ENCODE results near the gene LRRC59.

Gene LRRC59

DNA sequence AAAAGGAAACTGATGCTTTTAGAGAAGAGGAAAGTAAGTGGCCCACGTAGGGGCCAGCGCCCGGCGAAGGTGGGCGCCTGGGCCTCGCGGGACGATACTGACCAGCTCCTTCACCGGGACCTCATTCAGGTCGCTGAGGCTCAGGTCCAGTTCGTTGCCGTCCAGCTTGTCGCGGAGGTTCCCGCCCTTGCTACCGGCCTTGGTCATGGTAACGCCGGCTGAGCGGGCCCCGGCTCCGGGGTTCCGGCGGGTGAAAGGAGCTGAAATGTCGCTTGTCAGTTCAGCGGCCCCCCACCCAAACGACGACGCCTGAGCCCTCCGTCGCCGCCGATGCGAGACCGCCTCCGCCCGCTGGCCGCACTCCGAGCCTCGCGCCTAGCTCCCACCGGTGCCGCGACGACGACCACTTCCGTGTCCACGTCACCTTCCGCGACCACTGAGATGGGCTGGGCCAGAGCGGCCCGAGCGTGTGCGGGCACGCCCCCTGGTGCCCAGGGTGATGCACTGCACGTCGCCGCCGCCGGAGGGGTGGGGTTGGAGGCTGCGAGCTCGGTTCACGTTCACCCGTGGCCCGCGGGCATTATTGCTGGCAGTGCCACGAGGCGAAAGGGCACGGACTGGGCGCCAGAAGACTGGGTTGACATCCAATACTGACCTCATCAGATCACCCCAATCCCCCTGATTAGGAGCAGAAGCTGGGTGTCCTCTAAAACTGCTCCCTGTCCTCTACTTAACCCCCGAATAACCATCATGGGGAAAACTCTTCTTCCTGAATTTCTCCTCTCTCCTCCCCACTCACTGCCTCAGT lies at the start of gene LRRC59:
LRRC59 (minus strand) TSS at position 413 of the 808 bp plus-strand sequence; CDS start at position 207, 206 bp downstream.
- H3K27me3 Mint-ChIP-seq (ENCODE audit: low read depth), result no peaks in the 10 kb centered on the region
- H3K27ac Mint-ChIP-seq, result peak within 1 kb of the TSS; percentile 98
- peak; percentile 92 for DNase-seq (ENCODE audit: low spot score)
- H3K9me3 Mint-ChIP-seq, result peaks cover 8% of the 10 kb centered on the region
- H3K4me3 Mint-ChIP-seq, result peak within 1 kb of the TSS; percentile 100
- peaks cover 20% of the 10 kb centered on the region for H3K4me1 Mint-ChIP-seq (ENCODE audit: low read depth)
- H3K36me3 Mint-ChIP-seq (ENCODE audit: low read depth), result peaks cover 33% of the 10 kb centered on the region

GRCh38 chr17:50445730-50446325 lies 48.5 kb upstream of the LRRC59 start:
- H3K27ac Mint-ChIP-seq, result no peak overlapping the region
- H3K4me1 Mint-ChIP-seq (ENCODE audit: low read depth), result no peaks in the 10 kb centered on the region
- no peaks in the 10 kb centered on the region for H3K9me3 Mint-ChIP-seq
- H3K4me3 Mint-ChIP-seq, result no peak overlapping the region
- H3K36me3 Mint-ChIP-seq (ENCODE audit: low read depth), result no peaks in the 10 kb centered on the region
- no peaks in the 10 kb centered on the region for H3K27me3 Mint-ChIP-seq (ENCODE audit: low read depth)
- no peak for DNase-seq (ENCODE audit: low spot score)

DNA sequence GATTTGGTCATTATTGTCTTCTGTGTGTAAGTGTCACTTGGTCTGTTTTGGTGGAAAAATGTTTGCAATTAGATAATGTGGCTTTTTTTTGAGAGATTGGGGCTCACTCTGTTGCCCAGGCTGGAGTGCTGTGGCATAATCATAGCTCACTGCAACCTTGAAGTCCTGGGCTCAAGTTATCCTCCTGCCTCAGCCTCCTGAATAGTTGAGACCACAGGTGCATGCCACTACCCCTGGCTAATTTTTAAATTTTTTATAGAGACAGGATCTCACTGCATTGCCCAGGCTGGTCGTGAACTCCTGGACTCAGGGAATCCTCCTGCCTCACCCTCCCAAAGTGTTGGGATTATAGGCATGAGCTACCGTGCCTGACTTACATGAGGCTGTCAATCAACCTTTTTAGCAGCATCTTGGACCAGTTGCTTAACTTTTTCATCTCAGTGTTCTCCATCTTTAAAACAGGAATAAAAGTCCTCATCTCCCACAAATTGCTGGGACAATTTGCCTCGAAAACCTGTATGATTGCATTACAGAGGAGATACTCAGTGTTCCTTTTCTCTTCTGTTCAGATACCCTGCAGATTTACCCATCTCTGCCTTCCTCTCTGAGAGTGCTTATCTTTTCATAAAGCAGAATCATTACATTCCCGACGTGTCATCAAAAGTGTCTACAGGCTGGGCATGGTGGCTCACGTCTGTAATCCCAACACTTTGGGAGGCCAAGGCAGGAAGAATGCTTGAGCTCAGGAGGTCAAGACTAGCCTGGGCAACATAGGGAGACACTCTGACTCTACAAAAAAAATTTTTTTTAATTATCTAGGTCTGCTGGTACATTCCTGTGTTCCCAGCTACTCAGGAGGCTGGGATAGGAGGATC lies 47.8 kb upstream of the LRRC59 start:
- no peak for DNase-seq (ENCODE audit: low spot score)
- Mint-ChIP-seq H3K4me3 (no peak overlapping the region), H3K9me3 (no peaks in the 10 kb centered on the region), H3K27ac (no peak overlapping the region), H3K36me3 (ENCODE audit: low read depth) (no peaks in the 10 kb centered on the region), H3K4me1 (ENCODE audit: low read depth) (no peaks in the 10 kb centered on the region), H3K27me3 (ENCODE audit: low read depth) (no peaks in the 10 kb centered on the region)

- DNase-seq (ENCODE audit: low spot score), result no peak
- H3K9me3 Mint-ChIP-seq, result no peaks in the 10 kb centered on the region
- H3K4me3 Mint-ChIP-seq, result no peak overlapping the region
- no peaks in the 10 kb centered on the region for H3K36me3 Mint-ChIP-seq (ENCODE audit: low read depth)
- no peak overlapping the region for H3K27ac Mint-ChIP-seq
- H3K27me3 Mint-ChIP-seq (ENCODE audit: low read depth), result no peaks in the 10 kb centered on the region
- no peaks in the 10 kb centered on the region for H3K4me1 Mint-ChIP-seq (ENCODE audit: low read depth)
These were observed 46.2 kb upstream of the LRRC59 start for GRCh38 chr17:50443505-50443974.

DNA sequence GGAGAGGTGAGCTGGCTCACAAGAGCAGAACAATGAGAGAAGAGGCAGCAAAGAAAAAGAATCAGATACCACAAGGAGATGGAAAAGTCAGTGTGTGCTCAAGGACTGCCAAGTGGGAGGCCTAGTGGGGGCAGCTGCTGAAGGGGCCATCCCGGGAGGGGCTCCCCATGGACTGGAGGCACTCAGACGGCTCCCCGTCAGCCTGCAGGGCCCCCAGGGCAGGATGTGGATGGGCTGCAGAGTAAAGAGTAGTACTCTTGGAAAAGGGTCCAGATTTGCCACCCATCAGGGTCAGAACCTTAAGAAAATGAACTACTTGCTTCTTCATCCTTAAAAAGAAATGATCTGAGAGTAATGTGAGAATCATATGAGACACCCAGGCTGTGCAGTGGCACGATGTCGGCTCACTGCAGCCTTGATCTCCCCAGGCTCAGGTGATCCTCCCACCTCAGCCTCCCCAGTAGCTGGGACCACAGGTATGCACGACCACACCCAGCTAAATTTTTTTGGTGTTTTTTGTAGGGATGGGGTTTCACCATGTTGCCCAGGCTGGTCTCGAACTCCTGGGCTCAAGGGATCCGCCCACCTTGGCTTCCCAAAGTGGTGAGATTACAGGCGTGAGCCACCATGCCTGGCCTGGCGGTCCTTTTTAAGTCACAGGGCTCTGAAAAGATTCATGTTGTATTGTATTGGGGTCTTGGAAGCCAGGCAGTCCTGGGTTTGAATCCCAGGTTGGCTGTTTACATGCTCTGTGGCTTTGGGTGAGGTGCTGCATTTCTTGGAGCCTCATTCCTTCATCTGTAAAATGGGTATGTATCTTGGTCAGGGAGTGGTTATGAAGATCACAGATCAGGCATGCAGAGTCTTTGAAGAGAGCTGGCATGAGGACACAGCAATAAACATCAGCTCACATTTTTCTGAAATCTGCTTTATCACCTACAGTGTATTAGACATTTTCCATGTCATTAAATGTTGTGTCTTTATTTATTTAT lies 43.8 kb upstream of the LRRC59 start:
- no peak overlapping the region for H3K4me3 Mint-ChIP-seq
- no peaks in the 10 kb centered on the region for H3K4me1 Mint-ChIP-seq (ENCODE audit: low read depth)
- no peaks in the 10 kb centered on the region for H3K9me3 Mint-ChIP-seq
- no peak overlapping the region for H3K27ac Mint-ChIP-seq
- H3K27me3 Mint-ChIP-seq (ENCODE audit: low read depth), result no peaks in the 10 kb centered on the region
- no peak for DNase-seq (ENCODE audit: low spot score)
- no peaks in the 10 kb centered on the region for H3K36me3 Mint-ChIP-seq (ENCODE audit: low read depth)

DNA sequence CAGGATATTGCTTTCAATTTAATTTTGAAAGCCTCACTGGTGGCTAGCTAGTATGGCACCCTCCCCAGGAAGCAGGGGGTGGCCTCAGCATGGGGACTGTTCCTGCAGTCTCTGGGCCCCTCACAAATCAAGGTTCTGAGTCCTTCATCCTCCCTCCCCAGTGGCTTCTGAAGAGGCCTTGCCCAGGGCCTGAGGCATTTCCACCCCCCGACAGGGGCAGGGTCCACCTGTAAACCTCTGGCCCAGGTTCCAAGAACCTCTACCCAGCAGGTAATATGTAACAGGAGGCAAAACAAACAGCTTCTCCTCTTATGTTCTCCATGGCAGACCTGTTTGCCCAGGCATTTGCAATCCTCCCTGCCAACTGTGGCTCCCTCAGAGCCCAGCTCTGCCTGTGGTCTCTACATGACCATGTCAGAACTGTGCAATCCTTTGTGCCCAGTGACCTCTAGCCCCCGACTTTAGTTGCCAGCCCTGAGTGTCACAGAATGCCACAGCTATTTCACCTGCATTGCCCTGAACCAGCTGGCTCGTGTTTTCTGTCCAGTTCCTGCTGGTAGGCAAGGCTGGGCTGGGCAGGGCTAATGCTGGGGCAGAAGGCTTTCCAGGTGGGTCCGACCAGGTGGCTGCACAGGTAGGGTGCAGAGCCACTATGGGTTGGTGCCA lies 43.0 kb upstream of the LRRC59 start:
- H3K27ac Mint-ChIP-seq, result no peak overlapping the region
- DNase-seq (ENCODE audit: low spot score), result no peak
- no peaks in the 10 kb centered on the region for H3K4me1 Mint-ChIP-seq (ENCODE audit: low read depth)
- H3K9me3 Mint-ChIP-seq, result no peaks in the 10 kb centered on the region
- H3K27me3 Mint-ChIP-seq (ENCODE audit: low read depth), result no peaks in the 10 kb centered on the region
- H3K36me3 Mint-ChIP-seq (ENCODE audit: low read depth), result no peaks in the 10 kb centered on the region
- H3K4me3 Mint-ChIP-seq, result no peak overlapping the region

DNA sequence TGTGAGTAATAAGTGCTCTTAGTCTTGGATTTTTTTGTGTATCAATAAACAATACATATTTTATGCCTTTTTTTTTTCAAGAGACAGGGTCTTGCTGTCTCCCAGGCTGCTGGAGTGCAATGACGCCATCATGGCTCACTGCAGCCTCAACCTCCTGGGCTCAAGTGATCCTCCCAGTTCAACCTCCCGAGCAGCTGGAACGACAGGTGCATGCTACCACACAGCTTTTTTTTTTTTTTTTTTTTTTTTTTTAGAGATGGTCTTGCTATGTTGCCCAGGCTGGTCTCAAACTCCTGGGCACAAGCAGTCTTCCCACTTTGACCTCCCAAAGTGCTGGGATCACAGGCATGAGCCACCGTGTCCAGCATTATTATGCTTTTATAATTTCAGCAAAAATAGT lies 41.7 kb upstream of the LRRC59 start:
- Mint-ChIP-seq H3K4me1 (ENCODE audit: low read depth) (no peaks in the 10 kb centered on the region), H3K36me3 (ENCODE audit: low read depth) (peaks cover 1% of the 10 kb centered on the region), H3K27ac (no peak overlapping the region), H3K4me3 (no peak overlapping the region), H3K9me3 (no peaks in the 10 kb centered on the region), H3K27me3 (ENCODE audit: low read depth) (no peaks in the 10 kb centered on the region)
- DNase-seq (ENCODE audit: low spot score), result no peak

- no peak for DNase-seq (ENCODE audit: low spot score)
- H3K27me3 Mint-ChIP-seq (ENCODE audit: low read depth), result no peaks in the 10 kb centered on the region
- no peak overlapping the region for H3K27ac Mint-ChIP-seq
- no peaks in the 10 kb centered on the region for H3K4me1 Mint-ChIP-seq (ENCODE audit: low read depth)
- H3K9me3 Mint-ChIP-seq, result no peaks in the 10 kb centered on the region
- H3K4me3 Mint-ChIP-seq, result no peak overlapping the region
- H3K36me3 Mint-ChIP-seq (ENCODE audit: low read depth), result peaks cover 1% of the 10 kb centered on the region
These were observed 40.1 kb upstream of the LRRC59 start for GRCh38 chr17:50437409-50437808.

DNA sequence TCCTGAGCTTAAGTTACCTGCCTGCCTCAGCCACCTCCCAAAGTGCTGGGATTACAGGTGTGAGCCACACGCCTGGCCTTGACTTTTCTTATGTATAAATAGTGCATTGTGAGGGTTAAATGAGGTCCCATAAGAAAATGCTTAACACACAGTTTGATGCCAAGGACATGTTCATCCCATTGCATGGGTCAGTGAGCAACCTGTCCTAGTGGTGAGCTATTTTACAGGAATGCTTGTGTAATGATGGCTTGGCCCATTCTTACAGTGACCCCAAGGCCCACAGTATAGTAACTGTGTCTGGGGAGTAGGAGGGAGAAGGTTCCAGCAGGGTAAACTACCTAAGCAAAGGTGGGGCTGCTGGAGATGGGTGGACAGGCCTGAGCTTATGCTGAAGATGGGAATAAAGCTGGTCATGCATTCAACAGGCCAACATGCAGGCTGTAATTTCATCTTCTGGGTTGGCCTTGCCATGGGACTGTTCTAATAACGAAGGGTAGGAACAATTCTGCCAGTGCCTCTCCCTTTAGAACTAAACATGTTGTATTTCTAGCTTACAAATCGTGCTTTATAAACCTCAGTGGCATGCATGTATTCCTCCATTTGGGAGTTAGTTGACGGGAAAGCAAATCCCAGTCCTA lies 34.9 kb upstream of the LRRC59 start:
- Mint-ChIP-seq H3K4me1 (ENCODE audit: low read depth) (peaks cover 7% of the 10 kb centered on the region), H3K27ac (no peak overlapping the region), H3K36me3 (ENCODE audit: low read depth) (peaks cover 1% of the 10 kb centered on the region)

DNA sequence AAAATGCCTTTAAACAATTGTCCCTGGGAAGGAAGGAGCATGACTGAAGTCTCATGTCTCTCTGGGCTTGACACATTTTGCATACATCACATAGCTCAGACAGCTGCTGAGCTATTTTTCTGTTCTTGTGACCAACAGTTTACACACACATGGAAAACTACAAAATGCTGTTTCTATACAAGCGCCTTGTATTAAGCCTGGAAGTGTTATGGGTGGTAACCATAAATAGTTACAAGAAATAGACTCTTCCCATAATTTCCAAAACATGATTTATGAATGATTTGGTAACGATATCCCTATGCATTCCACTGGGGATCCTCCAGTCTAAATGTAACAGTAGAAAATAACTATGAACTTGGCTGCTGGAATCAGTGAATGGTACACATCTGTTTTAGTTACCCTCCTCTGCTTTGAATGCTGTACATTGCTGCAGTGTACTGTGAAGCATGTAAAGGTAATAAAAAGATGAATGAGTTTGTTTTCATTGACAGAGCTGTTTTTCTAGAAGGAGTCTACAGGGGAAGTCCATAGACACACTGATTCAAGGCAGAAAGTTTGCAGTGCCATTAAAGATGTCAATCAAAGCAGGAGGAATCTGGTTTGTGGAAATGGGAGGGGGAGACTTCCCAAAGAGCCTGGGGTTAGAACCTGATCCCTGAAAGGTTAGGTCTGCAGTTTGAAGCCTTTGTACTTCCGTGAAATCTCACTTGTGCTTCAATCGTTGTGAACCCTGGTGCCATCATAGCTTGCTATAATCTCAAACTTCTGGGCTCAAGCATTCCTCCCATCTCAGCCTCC lies 33.7 kb upstream of the LRRC59 start:
- Mint-ChIP-seq H3K4me3 (no peak overlapping the region), H3K27ac (no peak overlapping the region), H3K27me3 (ENCODE audit: low read depth) (no peaks in the 10 kb centered on the region), H3K4me1 (ENCODE audit: low read depth) (peaks cover 13% of the 10 kb centered on the region), H3K9me3 (no peaks in the 10 kb centered on the region), H3K36me3 (ENCODE audit: low read depth) (peaks cover 1% of the 10 kb centered on the region)
- no peak for DNase-seq (ENCODE audit: low spot score)

More for the DNA sequence above, 34.9 kb upstream of the LRRC59 start:
- Mint-ChIP-seq H3K4me3 (no peak overlapping the region), H3K9me3 (no peaks in the 10 kb centered on the region), H3K27me3 (ENCODE audit: low read depth) (no peaks in the 10 kb centered on the region)
- DNase-seq (ENCODE audit: low spot score), result no peak

DNA sequence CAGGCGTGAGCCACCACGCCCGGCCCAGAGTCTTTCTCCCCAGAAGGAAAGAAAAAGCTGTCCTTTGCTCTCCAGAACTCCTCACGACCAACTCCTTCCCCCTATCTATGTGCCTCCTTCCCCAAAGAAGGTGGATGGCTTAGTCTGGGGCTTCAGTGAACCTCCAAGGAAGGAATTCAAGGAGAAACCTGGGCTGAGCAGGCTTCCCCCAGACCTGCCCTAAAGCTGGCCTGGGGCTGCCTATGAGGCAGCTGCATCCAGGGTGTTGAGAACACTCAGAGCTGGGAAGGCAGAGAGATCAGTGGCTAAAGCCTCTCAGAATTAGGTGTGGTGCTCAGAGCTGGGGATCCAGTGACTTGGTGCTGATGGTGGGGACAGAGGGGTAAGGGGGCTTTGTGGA lies 32.5 kb upstream of the LRRC59 start:
- no peaks in the 10 kb centered on the region for H3K9me3 Mint-ChIP-seq
- no peak for DNase-seq (ENCODE audit: low spot score)
- H3K36me3 Mint-ChIP-seq (ENCODE audit: low read depth), result peaks cover 1% of the 10 kb centered on the region
- no peak overlapping the region for H3K27ac Mint-ChIP-seq
- H3K27me3 Mint-ChIP-seq (ENCODE audit: low read depth), result no peaks in the 10 kb centered on the region
- no peak overlapping the region for H3K4me3 Mint-ChIP-seq
- peaks cover 20% of the 10 kb centered on the region for H3K4me1 Mint-ChIP-seq (ENCODE audit: low read depth)
